GM12872 (cell line): ENCODE measurements around the gene CNTNAP4.

Experiments used
- CTCF ChIP-seq: IDR thresholded peaks from 3 replicates; pipeline ENCODE4 v1.5.1; 2011; ENCODE audit warnings: low read depth, mild to moderate bottlenecking, low read length, moderate library complexity; ENCODE audit not compliant: insufficient read depth

Gene CNTNAP4

GRCh38 chr16:76309639-76310335, 32.6 kb downstream of the CNTNAP4 start:
- no peak for TF ChIP-seq CTCF

GRCh38 chr16:76311260-76311659, 34.1 kb downstream of the CNTNAP4 start:
- TF ChIP-seq CTCF, result no peak

GRCh38 chr16:76318565-76318964, 41.4 kb downstream of the CNTNAP4 start:
- TF ChIP-seq CTCF, result no peak

- no peak for TF ChIP-seq CTCF
These were observed 51.9 kb downstream of the CNTNAP4 start for GRCh38 chr16:76329106-76329505.

- no peak for TF ChIP-seq CTCF
These were observed 58.2 kb downstream of the CNTNAP4 start for GRCh38 chr16:76335180-76335974.

GRCh38 chr16:76336112-76336511, 58.9 kb downstream of the CNTNAP4 start:
- no peak for TF ChIP-seq CTCF

GRCh38 chr16:76338472-76338871, 61.3 kb downstream of the CNTNAP4 start:
- TF ChIP-seq CTCF, result no peak
